Keratinocyte (primary cell): ENCODE data around the gene KCNJ14. TPM values are rescaled to one million over a fixed set of nuclear protein-coding genes. Genes with fewer than 3 reads are reported as not detected.

Source experiments
- DNase-seq: peaks from one replicate; pipeline ENCODE4 v3.0.0-alpha.2; 2011; ENCODE audit warnings: low read depth, missing footprints, low spot score
- FAIRE-seq: peaks from 2 replicates; lab custom pipeline; 2011; peaks lifted over from hg19 to GRCh38; lab: Jason Lieb, UNC
- H2AFZ ChIP-seq: 2 replicates; pipeline ENCODE4 v1.6.0; 2012; ENCODE audit warnings: low read length, control low read depth, inconsistent platforms; ENCODE audit not compliant: control insufficient read depth
- H3K27ac ChIP-seq: 2 replicates; pipeline ENCODE4 v1.5.1; 2011; ENCODE audit warnings: low read length; ENCODE audit not compliant: control insufficient read depth, insufficient read depth
- H3K27me3 ChIP-seq: 3 replicates; pipeline ENCODE4 v1.6.0; 2011; ENCODE audit warnings: low read length; ENCODE audit not compliant: control insufficient read depth, insufficient read depth; ENCODE audit errors: extremely low read depth
- H3K36me3 ChIP-seq, 2 experiments: 2 replicates in 1 of 2; 3 replicates in 1 of 2; pipeline ENCODE4 v1.5.1; 2011; ENCODE audit warnings: low read length in 2 of 2, mild to moderate bottlenecking in 1 of 2; ENCODE audit not compliant: control insufficient read depth in 2 of 2, insufficient read depth in 2 of 2; ENCODE audit errors: extremely low read depth in 1 of 2
- H3K4me1 ChIP-seq: 3 replicates; pipeline ENCODE4 v1.5.1; 2011; ENCODE audit warnings: low read length; ENCODE audit not compliant: control insufficient read depth, insufficient read depth; ENCODE audit errors: extremely low read depth
- H3K4me2 ChIP-seq: 3 replicates; pipeline ENCODE4 v1.6.0; 2011; ENCODE audit warnings: low read depth, low read length; ENCODE audit not compliant: control insufficient read depth, insufficient read depth; ENCODE audit errors: extremely low read depth
- H3K4me3 ChIP-seq, 3 experiments: fragments of 200-600 bp in 1 of 3; sonication (generic) in 1 of 3; 2 replicates in 2 of 3; 3 replicates in 1 of 3; pipeline ENCODE4 v1.5.1; 2011 to 2016; ENCODE audit warnings: low read length in 3 of 3, mild to moderate bottlenecking in 3 of 3, control low read depth in 2 of 3, inconsistent platforms in 1 of 3, low read depth in 1 of 3, mixed read lengths in 1 of 3, mixed run types in 1 of 3, moderate library complexity in 1 of 3; ENCODE audit not compliant: control insufficient read depth in 2 of 3, insufficient read depth in 2 of 3; ENCODE audit errors: extremely low read depth in 1 of 3
- H3K79me2 ChIP-seq: 2 replicates; pipeline ENCODE4 v1.6.0; 2012; ENCODE audit warnings: low read length; ENCODE audit not compliant: control insufficient read depth, insufficient read depth
- H3K9ac ChIP-seq: 3 replicates; pipeline ENCODE4 v1.6.0; 2011; ENCODE audit warnings: low read length; ENCODE audit not compliant: control insufficient read depth, insufficient read depth; ENCODE audit errors: extremely low read depth
- H3K9me1 ChIP-seq: 3 replicates; pipeline ENCODE4 v1.6.0; 2011; ENCODE audit warnings: low read length; ENCODE audit not compliant: control insufficient read depth, insufficient read depth; ENCODE audit errors: extremely low read depth
- H3K9me3 ChIP-seq: 2 replicates; pipeline ENCODE4 v1.5.1; 2012; ENCODE audit warnings: low read depth, low read length; ENCODE audit not compliant: control insufficient read depth
- H4K20me1 ChIP-seq: 3 replicates; pipeline ENCODE4 v1.6.0; 2011; ENCODE audit warnings: low read length; ENCODE audit not compliant: control insufficient read depth, insufficient read depth; ENCODE audit errors: extremely low read depth
- EZH2 ChIP-seq: IDR thresholded peaks from one replicate; pipeline ENCODE4 v1.6.1; 2012; ENCODE audit warnings: inconsistent platforms, mild to moderate bottlenecking, low read length, moderate library complexity
- dilution Hi-C: fragments of 300-500 bp; cut with MboI; formaldehyde crosslinking; loops from one replicate; pipeline ENCODE4 v1.7.0; 2020; ENCODE audit warnings: low sequenced_read_pairs; ENCODE audit not compliant: extremely low pct_ligation_motif_present
- polyA plus RNA-seq, 5 experiments: library from polyadenylated mRNA; depleted of rRNA in 3 of 5; stranded (reverse) in 3 of 5; stranded (forward) in 1 of 5; unstranded in 1 of 5; fragments of >200 nt; gene quantifications; 1 replicate in 1 of 5; 2 replicates in 3 of 5; 3 replicates in 1 of 5; pipeline versions ENCODE4 v1.2.1 to v1.2.3, GENCODE V29; 2011 to 2012; ENCODE audit warnings: missing spikeins in 2 of 5, low read depth in 1 of 5, low replicate concordance in 1 of 5
- TF ChIP-seq, protein P1 (sequence below), 3 experiments: IDR thresholded peaks in 1 of 3; conservative IDR thresholded peaks in 1 of 3; optimal IDR thresholded peaks in 1 of 3; 2 replicates in 2 of 3; 3 replicates in 1 of 3; pipeline versions ENCODE3 to v1.5.1; 2011; ENCODE audit warnings: low read length in 3 of 3, mild to moderate bottlenecking in 3 of 3, moderate library complexity in 2 of 3, control low read depth in 1 of 3, inconsistent platforms in 1 of 3; ENCODE audit not compliant: insufficient read depth in 2 of 3; ENCODE audit errors: extremely low read depth in 1 of 3

Gene KCNJ14
- polyA plus RNA-seq, 1 donor (not counting 4 experiments of a cell fraction or from before 2014, with no cell fraction given): 0.39 TPM

DNA sequence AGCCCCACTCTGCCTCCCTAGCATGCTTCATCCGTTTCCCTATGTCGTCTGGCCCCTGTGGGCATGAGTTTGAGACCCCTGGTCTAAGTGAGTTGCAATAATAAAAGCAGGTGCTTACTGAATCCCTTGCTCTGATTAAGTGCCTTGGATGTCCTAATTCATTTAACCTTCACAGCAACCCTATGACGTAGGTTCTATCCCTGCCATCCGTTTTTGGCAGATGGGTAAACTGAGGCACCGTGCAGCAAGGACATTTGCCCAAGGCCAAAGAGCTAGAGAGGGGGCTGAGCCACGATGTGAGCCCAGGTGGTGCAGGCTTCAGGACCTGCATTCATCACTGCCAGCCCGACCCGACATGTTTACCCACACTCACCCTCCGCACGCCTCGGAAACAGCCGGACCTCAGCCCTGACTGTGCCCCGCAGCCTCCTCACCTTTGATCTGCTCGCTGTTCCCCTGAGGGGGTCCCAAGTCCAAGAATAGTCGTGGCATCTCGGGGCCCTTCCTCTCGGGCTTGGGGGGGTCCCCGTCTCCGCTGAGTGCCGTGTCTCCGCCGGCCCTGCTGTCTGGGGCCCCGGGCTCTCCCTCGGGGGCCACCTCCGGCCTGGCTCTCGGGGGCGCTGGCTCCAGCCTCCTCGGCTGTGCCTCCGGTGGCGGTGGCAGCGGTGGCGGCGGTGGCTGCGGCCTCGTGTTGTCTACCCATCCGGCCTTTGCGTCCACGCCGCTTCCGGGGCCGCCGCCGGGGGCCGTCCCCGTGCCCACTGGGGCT is 41.8 kb downstream of the KCNJ14 start:
- Histone ChIP-seq H3K27me3 (peaks cover 6% of the 10 kb centered on the region), H3K36me3 (no peaks in the 10 kb centered on the region), H3K9ac (no peak overlapping the region), H3K4me2 (no peak overlapping the region), H2AFZ (no peak overlapping the region), H3K9me1 (no peaks in the 10 kb centered on the region), H4K20me1 (no peaks in the 10 kb centered on the region), H3K27ac (no peak overlapping the region), H3K4me1 (peaks cover 21% of the 10 kb centered on the region), H3K79me2 (no peaks in the 10 kb centered on the region), H3K4me3 (no peak overlapping the region), H3K9me3 (no peaks in the 10 kb centered on the region)
- TF ChIP-seq, protein P1, sequence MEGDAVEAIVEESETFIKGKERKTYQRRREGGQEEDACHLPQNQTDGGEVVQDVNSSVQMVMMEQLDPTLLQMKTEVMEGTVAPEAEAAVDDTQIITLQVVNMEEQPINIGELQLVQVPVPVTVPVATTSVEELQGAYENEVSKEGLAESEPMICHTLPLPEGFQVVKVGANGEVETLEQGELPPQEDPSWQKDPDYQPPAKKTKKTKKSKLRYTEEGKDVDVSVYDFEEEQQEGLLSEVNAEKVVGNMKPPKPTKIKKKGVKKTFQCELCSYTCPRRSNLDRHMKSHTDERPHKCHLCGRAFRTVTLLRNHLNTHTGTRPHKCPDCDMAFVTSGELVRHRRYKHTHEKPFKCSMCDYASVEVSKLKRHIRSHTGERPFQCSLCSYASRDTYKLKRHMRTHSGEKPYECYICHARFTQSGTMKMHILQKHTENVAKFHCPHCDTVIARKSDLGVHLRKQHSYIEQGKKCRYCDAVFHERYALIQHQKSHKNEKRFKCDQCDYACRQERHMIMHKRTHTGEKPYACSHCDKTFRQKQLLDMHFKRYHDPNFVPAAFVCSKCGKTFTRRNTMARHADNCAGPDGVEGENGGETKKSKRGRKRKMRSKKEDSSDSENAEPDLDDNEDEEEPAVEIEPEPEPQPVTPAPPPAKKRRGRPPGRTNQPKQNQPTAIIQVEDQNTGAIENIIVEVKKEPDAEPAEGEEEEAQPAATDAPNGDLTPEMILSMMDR (optimal IDR thresholded peaks at IDR 0.05 in 1 of 3, IDR thresholded peaks at IDR 0.05 in 1 of 3, conservative IDR thresholded peaks at IDR 0.05 in 1 of 3; ENCODE audit: extremely low read depth in 1 of 3, insufficient read depth in 2 of 3, low read length in 3 of 3): no peak
- no peak for TF ChIP-seq EZH2
- FAIRE-seq: no peak
- dilution Hi-C loops: no loop called here
- DNase-seq: no peak

DNA sequence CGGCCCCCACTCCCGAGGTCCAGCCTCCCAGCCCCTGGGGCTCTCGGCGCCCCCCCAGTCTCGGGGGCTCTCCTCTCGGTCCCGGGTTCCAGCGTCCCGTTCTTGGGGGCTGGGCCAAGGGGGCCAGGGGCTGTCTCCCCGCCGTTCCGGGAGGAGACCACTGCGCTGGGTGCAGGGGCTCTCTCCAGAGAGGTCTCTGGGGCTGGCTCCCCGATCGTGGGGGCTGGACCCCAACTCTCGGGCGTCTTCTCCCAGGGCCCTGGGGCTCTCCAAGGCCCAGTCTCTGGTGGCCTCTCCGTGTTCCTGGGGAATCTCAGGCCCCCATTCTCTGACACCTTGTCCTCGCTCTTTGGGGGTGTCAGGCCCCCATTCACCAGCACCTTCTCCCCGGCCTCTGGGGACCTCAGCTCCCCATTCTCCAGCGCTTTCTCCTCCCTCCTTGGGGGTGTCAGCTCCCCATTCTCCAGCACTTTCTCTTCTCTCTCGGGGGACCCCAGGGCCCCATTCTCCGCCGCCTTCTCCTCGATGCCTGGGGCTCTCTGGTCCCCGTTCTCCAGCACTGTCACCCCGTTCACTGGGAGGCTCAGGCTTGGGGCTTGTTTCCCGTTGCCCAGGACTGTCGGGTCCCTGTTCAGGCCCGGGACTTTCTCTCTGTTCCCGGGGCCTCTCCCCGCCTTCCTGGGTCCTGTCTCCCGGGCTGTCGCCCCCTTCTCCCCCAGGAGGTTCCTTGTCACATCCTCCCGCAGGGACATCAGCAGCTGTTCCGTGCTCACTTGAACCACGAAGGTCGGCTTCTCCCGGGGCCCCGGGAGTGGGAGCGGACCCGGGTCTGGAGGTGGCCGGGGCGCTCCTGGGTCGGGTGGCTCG is 42.6 kb downstream of the KCNJ14 start:
- dilution Hi-C loops: no loop called here
- no peaks in the 10 kb centered on the region for H3K79me2 ChIP-seq
- no peak overlapping the region for H3K9ac ChIP-seq
- TF ChIP-seq, protein P1 (optimal IDR thresholded peaks at IDR 0.05 in 1 of 3, IDR thresholded peaks at IDR 0.05 in 1 of 3, conservative IDR thresholded peaks at IDR 0.05 in 1 of 3; ENCODE audit: extremely low read depth in 1 of 3, insufficient read depth in 2 of 3, low read length in 3 of 3): no peak
- TF ChIP-seq EZH2: peak; percentile 30
- no peak for FAIRE-seq
- no peak overlapping the region for H3K4me2 ChIP-seq
- H3K9me3 ChIP-seq: no peaks in the 10 kb centered on the region
- H3K4me1 ChIP-seq: peaks cover 21% of the 10 kb centered on the region
- H3K27me3 ChIP-seq: peaks cover 6% of the 10 kb centered on the region
- H3K4me3 ChIP-seq: no peak overlapping the region
- H4K20me1 ChIP-seq: no peaks in the 10 kb centered on the region
- no peak overlapping the region for H3K27ac ChIP-seq
- H3K36me3 ChIP-seq: no peaks in the 10 kb centered on the region
- DNase-seq: no peak
- no peak overlapping the region for H2AFZ ChIP-seq
- H3K9me1 ChIP-seq: no peaks in the 10 kb centered on the region
